Tongue (tissue), 2 donors: ENCODE results near the gene GPX3. TPM values are rescaled to one million over a fixed set of nuclear protein-coding genes. Genes with fewer than 3 reads are reported as not detected.

Source experiments
- DNase-seq: peaks from one replicate; pipeline ENCODE4 v3.0.0-alpha.2; 2015
- total RNA-seq: library from RNA; depleted of rRNA; stranded (reverse); fragments of >200 nt; gene quantifications from one replicate; pipeline ENCODE4 v1.2.3, GENCODE V29; 2014

Gene GPX3
- total RNA-seq, 1 donor from 2014 or later, result 160 TPM

GRCh38 chr5:151058301-151058700 lies 37.9 kb downstream of the GPX3 start:
- no peak for DNase-seq

- no peak for DNase-seq
These were observed 38.6 kb downstream of the GPX3 start for GRCh38 chr5:151058891-151059489.

GRCh38 chr5:151060742-151061141 lies 40.4 kb downstream of the GPX3 start:
- DNase-seq, result no peak

GRCh38 chr5:151062405-151063141 lies 42.2 kb downstream of the GPX3 start:
- no peak for DNase-seq

- DNase-seq, result peak; percentile 51
These were observed 43.0 kb downstream of the GPX3 start for GRCh38 chr5:151063142-151063989.

- no peak for DNase-seq
These were observed 44.6 kb downstream of the GPX3 start for GRCh38 chr5:151064916-151065499.

- no peak for DNase-seq
These were observed 45.2 kb downstream of the GPX3 start for GRCh38 chr5:151065609-151066008.

- no peak for DNase-seq
These were observed 46.5 kb downstream of the GPX3 start for GRCh38 chr5:151066920-151067319.

GRCh38 chr5:151067632-151068432 lies 47.4 kb downstream of the GPX3 start:
- no peak for DNase-seq

GRCh38 chr5:151068433-151069197 lies 48.2 kb downstream of the GPX3 start:
- DNase-seq, result peak; percentile 86

GRCh38 chr5:151070449-151070848 lies 50.1 kb downstream of the GPX3 start:
- no peak for DNase-seq

- no peak for DNase-seq
These were observed 50.6 kb downstream of the GPX3 start for GRCh38 chr5:151071021-151071420.

- no peak for DNase-seq
These were observed 51.6 kb downstream of the GPX3 start for GRCh38 chr5:151071848-151072629.

GRCh38 chr5:151072630-151073025 lies 52.2 kb downstream of the GPX3 start:
- DNase-seq, result no peak

GRCh38 chr5:151073280-151073679 lies 52.9 kb downstream of the GPX3 start:
- DNase-seq, result no peak

- DNase-seq, result no peak
These were observed 54.2 kb downstream of the GPX3 start for GRCh38 chr5:151074557-151074956.

GRCh38 chr5:151075698-151076331 lies 55.4 kb downstream of the GPX3 start:
- DNase-seq, result no peak

GRCh38 chr5:151076616-151077015 lies 56.2 kb downstream of the GPX3 start:
- no peak for DNase-seq

GRCh38 chr5:151077419-151077818 lies 57.0 kb downstream of the GPX3 start:
- DNase-seq, result no peak

GRCh38 chr5:151077967-151078366 lies 57.6 kb downstream of the GPX3 start:
- no peak for DNase-seq
